ENCODE measurements around the gene MTMR11.

MTMR11 gene

GRCh38 chr1:149933208-149933607 is 3.5 kb downstream of the MTMR11 start:
- DNase-seq: no peak

DNA sequence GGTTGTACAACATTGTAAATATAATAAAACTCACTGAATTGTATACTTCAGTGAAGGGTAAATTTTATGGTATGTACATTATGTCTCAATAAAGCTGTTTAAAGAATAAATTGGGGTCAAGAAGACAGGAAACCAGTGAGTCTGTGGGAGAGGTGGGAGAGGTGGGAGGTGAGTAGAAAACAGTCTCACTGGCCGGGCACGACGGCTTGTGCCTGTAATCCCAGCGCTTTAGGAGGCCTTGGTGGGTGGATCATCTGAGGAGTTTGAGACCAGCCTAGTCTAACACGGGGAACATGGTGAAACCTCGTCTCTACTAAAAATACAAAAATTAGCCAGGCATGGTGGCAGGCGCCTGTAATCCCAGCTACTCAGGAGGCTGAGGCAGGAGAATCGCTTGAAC is 4.2 kb downstream of the MTMR11 start:
- no peak for DNase-seq

- DNase-seq: no peak
Observed at GRCh38 chr1:149931212-149931790, 5.4 kb downstream of the MTMR11 start.

- DNase-seq: no peak
Observed at GRCh38 chr1:149929856-149930255, 6.8 kb downstream of the MTMR11 start.

GRCh38 chr1:149928401-149928724 is 8.3 kb downstream of the MTMR11 start:
- no peak for DNase-seq

- DNase-seq: peak; percentile 79 to 91
Observed at GRCh38 chr1:149927563-149928400, 8.9 kb downstream of the MTMR11 start, which contains the start of gene SF3B4. SF3B4 (minus strand) TSS chr1:149927803; CDS start chr1:149927759, 44 bp downstream.

DNA sequence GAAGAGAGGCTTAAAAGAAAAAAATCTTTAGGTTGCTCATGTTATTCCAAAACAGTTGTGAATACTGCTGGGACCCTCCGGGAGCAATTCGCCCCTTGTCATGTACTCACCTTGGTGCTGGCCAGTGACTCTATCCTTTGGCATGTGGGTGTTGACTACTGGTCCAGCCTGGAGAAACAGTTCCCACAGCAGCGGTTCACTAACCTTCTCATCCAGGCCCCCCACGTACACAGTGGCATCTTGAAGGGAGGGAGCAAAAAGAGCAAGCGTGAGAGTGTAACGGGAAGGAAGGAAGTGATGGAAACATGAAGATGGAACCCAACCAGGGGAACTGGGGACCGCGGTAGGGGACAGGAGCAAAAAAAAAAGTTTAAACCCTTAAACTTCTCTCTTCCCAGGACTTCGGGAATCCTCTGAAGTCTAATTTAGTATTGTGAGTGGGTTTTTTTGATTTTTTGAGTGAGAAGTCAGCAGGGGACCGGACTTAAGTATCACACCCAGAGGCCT is 9.6 kb downstream of the MTMR11 start:
- DNase-seq: no peak

- DNase-seq: no peak
Observed at GRCh38 chr1:149926296-149926695, 10.4 kb downstream of the MTMR11 start.

- DNase-seq: no peak
Observed at GRCh38 chr1:149925751-149926150, 10.9 kb downstream of the MTMR11 start.

DNA sequence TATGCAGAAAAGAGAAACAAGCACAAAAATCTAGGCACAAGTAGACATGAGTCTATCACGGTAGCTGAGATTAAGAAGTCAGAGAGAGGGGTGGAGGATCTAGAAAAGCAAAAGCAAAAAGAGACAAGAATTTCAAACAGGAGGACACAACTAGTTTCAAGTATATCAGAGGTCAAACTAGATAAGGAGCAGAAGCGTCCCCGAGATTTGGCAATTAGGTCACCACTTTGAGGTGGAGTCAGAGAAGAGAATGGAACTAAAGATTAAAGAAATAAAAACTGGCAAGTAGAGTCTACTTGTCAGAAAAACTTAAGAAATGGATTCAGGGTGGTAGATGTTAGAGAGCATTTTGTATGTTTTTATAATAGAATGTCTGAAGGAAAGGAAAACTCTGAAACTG is 11.3 kb downstream of the MTMR11 start:
- DNase-seq: no peak

DNA sequence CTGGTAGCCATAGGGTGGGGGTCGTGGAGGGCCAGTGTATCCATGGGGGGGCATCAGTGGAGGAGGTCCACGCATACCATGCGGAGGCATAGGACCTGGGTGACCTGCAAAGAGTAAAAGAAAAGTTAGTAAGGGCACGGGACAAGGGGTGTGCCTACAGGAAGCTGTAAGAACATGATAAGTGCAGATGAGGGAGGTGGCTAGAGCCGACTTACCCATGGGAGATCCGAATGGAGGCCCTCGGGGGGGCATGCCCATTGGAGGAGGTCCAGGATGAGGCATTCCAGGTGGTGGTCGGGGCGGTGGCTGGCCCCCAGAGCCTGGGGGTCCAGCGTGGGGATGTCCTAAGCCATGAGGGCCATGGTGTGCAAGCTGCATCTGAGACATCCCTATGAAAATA is 13.1 kb downstream of the MTMR11 start:
- no peak for DNase-seq

DNA sequence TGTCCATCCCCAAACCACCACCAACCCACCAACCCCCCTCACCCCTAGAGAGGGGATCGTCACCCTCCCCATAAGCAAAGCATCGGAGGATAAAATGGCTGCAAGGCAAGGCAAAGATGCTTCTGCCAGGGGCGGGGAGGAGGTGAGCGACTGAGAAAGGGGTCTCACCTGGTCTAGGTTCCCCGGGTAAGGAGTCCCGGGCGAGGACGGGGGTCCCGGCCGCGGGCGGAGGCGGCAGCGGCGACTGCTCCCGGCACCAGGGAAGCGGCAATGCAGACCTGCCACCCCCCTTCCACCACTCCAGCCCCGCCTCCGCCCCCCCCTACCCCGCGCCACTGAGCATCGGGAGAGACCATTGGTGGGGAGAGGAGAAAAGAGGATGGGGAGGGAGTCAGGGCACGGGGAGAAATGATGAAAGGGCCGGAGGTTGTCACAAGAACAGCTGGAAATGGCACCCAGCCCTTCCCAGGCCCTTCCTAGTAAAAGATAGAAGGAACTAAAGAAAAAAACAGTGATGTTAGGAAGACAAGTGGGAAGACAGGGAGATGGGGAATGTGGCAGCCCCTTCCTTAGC is 19.0 kb downstream of the MTMR11 start, which contains the start of gene SV2A:
Gene SV2A, minus strand, starts transcription at position 274 of the 574 bp plus-strand sequence. CDS start 4,004 bp downstream, outside the sequence.
- peak; percentile 66 to 71 for DNase-seq

GRCh38 chr1:149916898-149917252 is 19.8 kb downstream of the MTMR11 start:
- DNase-seq: peak in 1 of 2 experiments; percentile 6

GRCh38 chr1:149916193-149916897 is 20.3 kb downstream of the MTMR11 start:
- DNase-seq: no peak

DNA sequence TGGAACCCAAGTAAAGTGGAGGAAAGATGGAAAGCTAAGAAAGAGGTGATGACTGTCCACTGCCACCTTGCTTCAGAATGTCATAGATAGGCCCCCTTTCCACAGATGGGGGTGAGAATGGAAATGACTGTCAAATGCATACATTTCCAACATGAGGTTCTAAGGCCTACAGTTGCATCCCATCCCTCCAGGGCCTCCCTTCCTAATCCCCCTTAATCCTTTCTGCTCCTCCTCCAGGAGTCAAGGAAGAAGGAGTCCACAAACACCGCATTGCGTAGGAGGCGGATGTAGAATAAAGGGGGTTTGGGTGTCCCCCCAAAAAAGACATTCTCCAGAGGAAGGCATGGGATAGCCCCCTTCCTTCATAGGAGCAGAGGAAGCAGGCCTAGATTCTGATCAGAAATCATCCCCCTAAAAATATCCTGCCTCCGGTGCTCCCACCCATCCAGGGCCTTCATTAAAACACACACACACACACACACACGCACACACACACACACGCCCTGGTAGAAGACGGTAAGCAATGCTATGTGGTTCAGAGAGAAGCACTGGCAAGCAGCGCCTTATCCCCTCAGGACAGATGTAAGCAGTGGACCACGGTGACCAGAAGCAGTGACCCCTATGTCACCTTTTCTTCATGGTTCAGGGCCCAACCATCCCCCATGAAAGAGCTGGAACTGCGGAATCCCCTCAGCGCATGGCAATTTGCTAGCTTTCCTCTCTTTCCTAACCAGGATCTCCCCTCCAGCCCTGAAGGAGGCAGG is 21.1 kb downstream of the MTMR11 start:
- DNase-seq: peak in 1 of 2 experiments; percentile 8

DNA sequence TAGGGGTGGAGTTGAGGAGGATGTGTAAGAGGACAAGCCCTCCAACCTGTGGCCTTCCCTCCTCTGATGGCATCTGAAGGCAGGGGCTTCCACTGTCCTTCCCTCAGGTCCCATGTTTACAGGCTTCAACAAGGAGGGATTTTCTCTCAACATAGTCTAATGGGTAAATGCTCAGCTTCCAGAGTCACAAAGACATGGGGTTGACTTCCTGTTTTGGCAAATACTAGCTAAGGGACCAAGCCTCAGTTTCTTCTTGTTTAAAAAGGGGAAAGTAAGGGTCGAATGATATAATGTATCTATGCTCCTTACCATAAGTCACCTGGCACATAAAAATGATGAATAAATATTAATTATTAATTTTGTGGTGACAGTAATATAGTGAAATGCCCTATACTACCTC is 22.1 kb downstream of the MTMR11 start:
- no peak for DNase-seq

DNA sequence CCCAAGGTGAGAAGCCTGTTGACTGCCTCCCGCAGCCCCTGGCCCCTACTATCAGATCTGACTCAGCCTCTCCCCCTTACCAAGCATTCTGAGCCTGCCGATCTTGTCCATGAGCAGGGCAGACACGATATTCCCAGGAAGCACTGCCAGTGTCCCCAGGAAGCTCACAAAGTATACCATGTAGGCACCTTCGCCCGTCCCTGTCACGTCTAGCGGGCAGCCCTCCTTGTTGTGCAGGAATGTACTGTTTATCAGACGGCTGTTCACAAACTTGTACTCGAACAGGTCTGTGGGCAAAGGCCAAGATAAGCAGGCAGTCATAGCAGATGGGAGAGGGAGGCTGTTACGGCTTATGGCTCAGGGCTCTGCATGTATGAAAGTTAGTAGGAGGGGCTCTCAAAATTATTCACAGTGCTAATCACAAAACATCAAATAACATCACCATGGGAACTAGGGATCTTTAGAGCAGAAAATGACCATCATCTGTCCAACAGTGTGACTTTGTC is 30.1 kb downstream of the MTMR11 start:
- no peak for DNase-seq

DNA sequence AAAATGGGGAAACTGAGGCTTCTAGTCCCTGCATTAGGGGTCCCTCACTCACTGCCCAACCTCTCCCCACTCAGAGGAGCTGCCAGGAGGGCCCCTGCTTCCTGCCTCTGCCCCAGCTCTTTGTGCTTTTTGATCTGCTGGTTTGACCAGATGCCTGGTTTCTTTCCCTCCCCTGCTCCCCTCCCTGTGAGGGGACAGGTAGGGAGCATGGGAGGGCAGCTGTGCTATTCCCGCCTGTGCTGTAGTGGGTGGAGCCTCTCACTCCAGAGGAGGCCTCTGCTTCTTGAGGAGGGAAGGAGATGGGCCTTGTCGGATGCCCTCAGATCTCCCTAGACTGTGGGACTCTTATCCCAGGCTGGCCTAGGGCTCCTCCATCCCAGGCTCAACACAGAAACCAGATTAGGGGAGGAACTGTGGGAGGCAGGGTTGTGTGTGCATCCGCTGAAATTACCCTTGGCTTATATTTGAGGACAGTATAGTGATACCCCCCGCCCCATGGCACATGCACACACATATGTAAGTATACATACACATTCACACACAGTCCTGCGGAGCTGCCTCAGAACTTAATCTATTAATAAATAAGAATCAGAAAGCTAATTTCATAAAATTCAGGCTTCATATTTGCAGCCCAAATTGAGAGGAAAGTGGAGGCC is 32.7 kb downstream of the MTMR11 start:
- no peak for DNase-seq

GRCh38 chr1:149899460-149900284 is 37.0 kb downstream of the MTMR11 start, which contains the start of gene BOLA1:
BOLA1 (plus strand) TSS chr1:149899568; CDS start chr1:149900060, 492 bp downstream.
- peak; percentile 54 to 87 for DNase-seq

GRCh38 chr1:149896575-149896974 is 40.1 kb downstream of the MTMR11 start:
- DNase-seq: no peak

DNA sequence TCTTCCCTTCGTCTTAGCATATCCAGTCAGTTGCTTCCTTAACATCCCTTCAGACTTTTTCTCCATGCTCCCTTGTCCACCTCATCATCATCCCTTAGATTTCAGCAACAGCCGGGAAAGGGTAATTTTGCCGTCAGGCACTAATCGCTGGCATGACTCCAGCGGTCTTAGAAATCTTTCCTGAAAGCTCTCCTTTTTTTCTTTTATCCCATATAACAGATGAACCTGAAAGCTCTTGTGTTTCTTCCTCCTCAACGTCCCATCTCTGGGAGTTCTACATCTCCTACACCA is 47.7 kb downstream of the MTMR11 start:
- DNase-seq: no peak

Measured in NCI-H524 (cell line).